AG10803 (cell line): ENCODE data around the gene PRDM15.
A peak's percentile ranks its signal among the peaks of the same experiment; 100 is the strongest.

Experiments
- DNase-seq: peaks from one replicate; pipeline ENCODE4 v3.0.0; 2010; ENCODE audit warnings: low read depth
- H3K4me3 ChIP-seq: 2 replicates; pipeline ENCODE4 v1.5.1; 2011; ENCODE audit warnings: mild to moderate bottlenecking, low read length, control low read depth
- TF ChIP-seq, protein P1 (sequence below): conservative IDR thresholded peaks from 2 replicates; pipeline ENCODE4 v1.5.1; 2011; ENCODE audit warnings: mild to moderate bottlenecking, low read length, control low read depth, inconsistent platforms

PRDM15 gene

DNA sequence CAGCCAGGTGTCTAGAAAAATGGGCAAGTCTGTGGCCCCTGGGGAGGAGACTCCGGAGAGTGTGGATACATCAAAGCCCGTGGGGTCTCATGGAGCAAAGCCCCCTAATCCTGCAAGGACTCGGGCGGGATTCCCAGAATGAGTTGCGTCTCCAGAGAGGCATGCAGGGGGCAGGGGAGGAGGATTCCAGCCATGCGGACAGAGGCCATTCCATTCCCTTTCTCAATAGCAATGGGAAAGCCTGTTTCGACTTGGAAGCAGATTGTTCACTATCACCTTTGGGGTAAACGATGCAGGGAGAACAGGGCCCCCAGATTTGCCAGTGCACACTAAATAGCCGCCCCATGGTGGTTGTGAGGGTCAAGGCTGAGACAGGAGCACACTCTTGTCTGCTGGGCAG lies 15.4 kb upstream of the PRDM15 start:
- TF ChIP-seq, protein P1, sequence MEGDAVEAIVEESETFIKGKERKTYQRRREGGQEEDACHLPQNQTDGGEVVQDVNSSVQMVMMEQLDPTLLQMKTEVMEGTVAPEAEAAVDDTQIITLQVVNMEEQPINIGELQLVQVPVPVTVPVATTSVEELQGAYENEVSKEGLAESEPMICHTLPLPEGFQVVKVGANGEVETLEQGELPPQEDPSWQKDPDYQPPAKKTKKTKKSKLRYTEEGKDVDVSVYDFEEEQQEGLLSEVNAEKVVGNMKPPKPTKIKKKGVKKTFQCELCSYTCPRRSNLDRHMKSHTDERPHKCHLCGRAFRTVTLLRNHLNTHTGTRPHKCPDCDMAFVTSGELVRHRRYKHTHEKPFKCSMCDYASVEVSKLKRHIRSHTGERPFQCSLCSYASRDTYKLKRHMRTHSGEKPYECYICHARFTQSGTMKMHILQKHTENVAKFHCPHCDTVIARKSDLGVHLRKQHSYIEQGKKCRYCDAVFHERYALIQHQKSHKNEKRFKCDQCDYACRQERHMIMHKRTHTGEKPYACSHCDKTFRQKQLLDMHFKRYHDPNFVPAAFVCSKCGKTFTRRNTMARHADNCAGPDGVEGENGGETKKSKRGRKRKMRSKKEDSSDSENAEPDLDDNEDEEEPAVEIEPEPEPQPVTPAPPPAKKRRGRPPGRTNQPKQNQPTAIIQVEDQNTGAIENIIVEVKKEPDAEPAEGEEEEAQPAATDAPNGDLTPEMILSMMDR: no peak
- no peak for DNase-seq
- H3K4me3 ChIP-seq: no peak overlapping the region

DNA sequence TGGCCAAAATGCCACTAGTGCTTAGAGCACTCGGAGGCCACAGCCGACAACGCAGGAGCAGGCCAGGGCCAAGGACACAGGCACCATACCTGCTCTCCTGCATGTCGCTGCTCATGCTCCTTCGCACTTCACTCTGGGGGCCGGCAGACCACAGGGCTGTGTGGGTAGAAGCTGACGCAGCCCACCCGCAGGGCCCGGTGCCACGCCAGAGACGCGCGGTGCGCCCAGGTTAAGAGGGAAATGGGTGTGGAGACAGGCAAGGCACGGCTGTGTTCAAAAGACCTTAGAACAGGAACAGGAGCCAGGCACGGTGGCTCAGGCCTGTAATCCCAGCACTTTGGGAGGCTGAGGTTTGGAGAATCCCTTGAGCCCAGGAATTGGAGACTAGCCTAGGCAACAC lies 13.6 kb upstream of the PRDM15 start:
- H3K4me3 ChIP-seq: no peak overlapping the region
- TF ChIP-seq, protein P1: no peak
- no peak for DNase-seq

DNA sequence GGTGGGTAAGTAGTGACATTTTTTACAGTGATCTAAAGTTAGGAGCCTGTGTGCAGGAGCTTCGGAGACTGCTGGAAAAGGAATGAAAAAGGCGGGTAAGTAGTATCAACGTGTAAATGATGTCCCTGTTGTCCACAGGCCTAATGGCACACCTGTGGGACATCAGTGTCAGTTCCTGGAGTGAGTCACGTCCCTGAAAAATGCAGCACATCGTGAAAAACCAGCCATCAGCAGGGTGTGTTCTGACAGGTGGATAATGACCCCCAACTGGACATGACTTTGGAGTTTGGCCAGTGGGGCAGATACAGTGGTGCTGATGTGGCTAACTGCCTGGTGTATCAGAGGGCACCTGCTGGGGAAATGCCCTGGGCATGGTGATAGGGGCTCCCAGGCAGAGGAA lies 12.0 kb upstream of the PRDM15 start:
- TF ChIP-seq, protein P1: no peak
- no peak overlapping the region for H3K4me3 ChIP-seq
- DNase-seq: no peak

DNA sequence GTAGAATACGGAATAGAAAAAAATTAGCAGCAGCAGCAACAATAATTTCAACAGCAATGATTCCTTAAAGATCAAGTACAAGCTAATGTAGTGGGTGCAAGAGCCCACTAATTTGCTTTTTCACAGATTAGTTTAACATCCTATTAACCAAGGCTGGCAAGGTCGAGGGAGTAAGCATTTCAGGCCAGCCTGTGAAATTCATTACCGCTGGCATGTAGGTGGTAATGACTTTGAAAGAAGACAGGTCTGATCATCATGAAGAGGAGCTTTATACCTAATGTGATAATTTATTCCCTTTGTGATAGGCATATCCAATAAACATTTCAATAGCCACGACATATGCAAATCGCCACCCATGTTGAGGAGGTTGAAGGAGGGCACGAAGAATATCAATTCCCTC lies 11.2 kb upstream of the PRDM15 start:
- DNase-seq: no peak
- H3K4me3 ChIP-seq: no peak overlapping the region
- TF ChIP-seq, protein P1: no peak

DNA sequence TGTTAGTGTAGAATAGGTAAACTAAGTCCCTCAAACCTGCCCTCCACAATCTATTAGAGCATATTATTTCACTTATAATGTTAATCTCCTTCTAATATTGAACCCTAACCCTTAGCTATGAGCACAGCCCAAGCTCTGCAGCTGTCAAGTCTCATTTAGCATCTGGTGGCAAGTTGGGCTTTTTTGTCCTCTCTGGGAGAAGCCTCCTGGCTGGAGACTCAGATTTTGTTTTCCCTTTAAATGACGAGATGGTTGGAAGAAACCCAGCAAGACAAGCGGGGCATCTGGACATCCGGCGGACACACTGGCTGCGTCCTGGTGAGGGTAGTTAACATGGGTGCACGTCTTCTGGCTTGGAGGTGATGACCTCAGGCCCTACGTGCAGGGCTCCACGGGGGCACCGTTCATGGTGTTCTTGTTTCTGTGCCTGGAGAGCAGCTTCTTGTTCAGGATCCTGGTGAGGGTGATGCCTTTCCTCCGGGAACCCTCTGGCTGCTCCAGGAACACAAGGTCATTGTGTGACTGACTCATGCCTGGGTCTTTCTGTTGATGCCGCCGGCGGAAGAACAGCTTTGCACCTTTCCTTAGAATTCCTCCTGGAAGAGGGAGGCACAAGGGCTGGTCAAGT lies 9.7 kb upstream of the PRDM15 start:
- peak; percentile 27 for DNase-seq
- no peak overlapping the region for H3K4me3 ChIP-seq
- TF ChIP-seq, protein P1: no peak

DNA sequence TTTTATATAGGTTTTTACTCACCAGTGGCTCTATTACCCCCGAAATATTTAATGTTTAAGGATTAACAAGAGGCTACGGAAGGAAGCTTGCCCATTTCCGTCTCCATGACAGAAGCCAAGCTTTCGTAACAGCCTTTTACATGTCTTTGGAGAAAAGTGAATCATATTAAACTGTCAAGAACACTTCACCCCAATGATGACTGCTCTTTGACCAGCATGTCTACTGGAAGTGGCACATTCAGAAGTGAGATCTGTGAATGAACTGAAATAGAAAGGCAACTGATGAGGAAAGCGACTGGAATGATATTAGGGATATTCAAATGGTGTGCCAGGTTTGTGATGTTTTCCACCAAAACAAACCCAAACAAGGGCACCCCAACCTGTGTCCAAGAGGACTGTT lies 8.5 kb upstream of the PRDM15 start:
- H3K4me3 ChIP-seq: no peak overlapping the region
- DNase-seq: no peak
- TF ChIP-seq, protein P1: no peak

DNA sequence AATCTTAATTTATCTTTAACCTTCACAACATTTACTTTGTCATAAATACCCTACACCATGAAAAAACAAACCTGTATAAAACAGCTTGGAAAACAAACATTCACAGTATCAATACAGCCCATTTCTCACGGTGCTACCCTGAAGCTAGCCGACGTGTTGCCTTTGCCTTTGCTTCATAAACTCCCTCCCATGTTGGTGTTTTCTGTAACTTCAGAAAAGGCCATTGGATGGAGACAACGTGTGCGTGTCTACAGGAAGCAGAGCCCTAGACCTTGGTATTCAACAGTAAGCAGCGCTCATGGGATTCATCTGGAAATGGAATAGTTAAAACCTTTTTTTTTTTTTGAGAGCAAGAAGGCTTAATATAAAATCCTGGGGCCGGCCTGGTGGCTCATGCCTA lies 7.2 kb upstream of the PRDM15 start:
- no peak overlapping the region for H3K4me3 ChIP-seq
- DNase-seq: no peak
- TF ChIP-seq, protein P1: no peak
